Stomach smooth muscle (tissue), 2 donors: Measurements from ENCODE around the gene CHAC1.

Experiments used
- H3K27ac ChIP-seq: one replicate; pipeline ENCODE4 v1.7.0; 2013; ENCODE audit warnings: mild to moderate bottlenecking, low read length, inconsistent platforms
- H3K27me3 ChIP-seq, 2 donors: one replicate each; pipeline ENCODE4 v1.7.0; 2013; ENCODE audit warnings: low read length in 2 of 2; ENCODE audit not compliant: insufficient read depth in 2 of 2, control insufficient read depth in 1 of 2
- H3K36me3 ChIP-seq, 2 donors: one replicate each; pipeline ENCODE4 v1.7.0; 2013; ENCODE audit warnings: low read length in 2 of 2; ENCODE audit not compliant: control insufficient read depth in 2 of 2, insufficient read depth in 2 of 2
- H3K4me1 ChIP-seq: one replicate; pipeline ENCODE4 v1.7.0; 2013; ENCODE audit warnings: low read length; ENCODE audit not compliant: control insufficient read depth, insufficient read depth
- H3K4me3 ChIP-seq, 2 donors: one replicate each; pipeline ENCODE4 v1.7.0; 2013; ENCODE audit warnings: low read length in 2 of 2
- H3K9ac ChIP-seq, 2 donors: one replicate each; pipeline ENCODE4 v1.7.0; 2013; ENCODE audit warnings: low read length in 2 of 2, mild to moderate bottlenecking in 1 of 2
- H3K9me3 ChIP-seq, 2 donors: one replicate each; pipeline ENCODE4 v1.7.0; 2013; ENCODE audit warnings: low read length in 2 of 2; ENCODE audit not compliant: control insufficient read depth in 2 of 2
- donor health status: healthy.
- donor health status: Pancreatic carcinoma.

Gene CHAC1

DNA sequence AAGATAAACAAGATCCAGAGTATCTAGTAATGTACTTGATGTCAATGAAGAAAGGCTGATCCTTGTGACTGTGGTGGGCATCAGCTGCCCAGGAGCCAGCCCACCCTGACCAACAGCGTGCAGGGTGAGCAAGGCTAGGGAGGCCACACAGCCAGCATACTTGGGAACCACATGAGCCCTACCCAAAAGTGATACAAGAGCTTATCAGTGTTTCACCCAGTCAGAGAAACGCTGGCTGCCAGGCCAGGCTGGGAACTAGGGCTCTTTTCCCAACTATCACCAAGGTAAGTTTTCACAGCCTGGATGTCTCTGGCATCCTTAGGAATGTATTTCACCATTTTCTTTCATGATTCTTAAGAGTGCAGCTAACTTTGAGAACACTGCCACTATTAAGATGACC is 24.9 kb downstream of the CHAC1 start:
- Histone ChIP-seq H3K36me3 (peaks cover 47 to 50% of the 10 kb centered on the region in 2 donors), H3K9ac (no peak overlapping the region), H3K4me1 (peaks cover 5% of the 10 kb centered on the region), H3K27ac (no peak overlapping the region), H3K27me3 (no peaks in the 10 kb centered on the region), H3K4me3 (no peak overlapping the region), H3K9me3 (no peaks in the 10 kb centered on the region)

DNA sequence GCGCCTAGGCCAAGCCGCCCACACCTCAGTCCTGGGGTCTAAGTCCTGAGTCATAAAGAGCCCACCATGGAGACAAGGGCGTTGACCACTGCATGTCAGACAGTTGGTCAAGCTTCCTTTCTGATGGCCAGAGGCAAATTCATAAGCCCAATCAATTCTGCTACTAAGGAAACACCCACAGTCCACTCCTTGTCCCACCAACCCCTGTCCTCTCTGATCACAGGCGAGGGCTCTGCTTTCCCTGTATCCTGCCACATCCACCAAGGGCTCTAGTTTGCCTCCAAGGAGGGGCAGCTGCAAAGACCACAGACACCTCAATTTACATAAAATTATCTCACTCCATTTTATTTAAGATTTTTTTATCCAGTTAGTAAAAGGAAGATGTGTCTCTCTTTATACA is 25.3 kb downstream of the CHAC1 start:
- no peak overlapping the region for H3K9ac ChIP-seq
- peaks cover 50 to 54% of the 10 kb centered on the region in 2 donors for H3K36me3 ChIP-seq
- H3K4me3 ChIP-seq = no peak overlapping the region
- H3K27ac ChIP-seq = no peak overlapping the region
- no peaks in the 10 kb centered on the region for H3K27me3 ChIP-seq
- no peaks in the 10 kb centered on the region for H3K9me3 ChIP-seq
- H3K4me1 ChIP-seq = peaks cover 5% of the 10 kb centered on the region

DNA sequence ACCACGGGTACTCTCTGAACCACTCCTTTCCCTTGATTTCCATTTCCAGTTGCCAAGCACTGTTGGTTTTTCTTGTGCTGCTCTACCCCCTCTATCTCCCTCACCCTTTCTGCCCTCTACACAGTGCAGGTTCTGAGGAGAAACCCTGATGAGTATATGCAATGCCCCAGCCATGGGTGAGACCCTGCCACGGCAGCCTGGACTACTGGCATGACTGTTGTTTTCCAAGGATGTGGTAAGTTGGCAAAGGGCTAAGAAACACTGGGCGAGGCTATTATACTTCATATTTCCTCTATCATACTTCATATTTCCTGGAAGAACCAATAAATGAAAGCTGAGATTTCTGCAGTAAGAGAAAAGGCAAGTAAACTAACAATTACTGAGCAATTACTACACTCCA is 27.9 kb downstream of the CHAC1 start:
- no peak overlapping the region for H3K9ac ChIP-seq
- H3K9me3 ChIP-seq = no peaks in the 10 kb centered on the region
- H3K27me3 ChIP-seq = no peaks in the 10 kb centered on the region
- H3K36me3 ChIP-seq = peaks cover 69 to 75% of the 10 kb centered on the region in 2 donors
- no peak overlapping the region for H3K4me3 ChIP-seq
- no peak overlapping the region for H3K27ac ChIP-seq
- no peaks in the 10 kb centered on the region for H3K4me1 ChIP-seq

DNA sequence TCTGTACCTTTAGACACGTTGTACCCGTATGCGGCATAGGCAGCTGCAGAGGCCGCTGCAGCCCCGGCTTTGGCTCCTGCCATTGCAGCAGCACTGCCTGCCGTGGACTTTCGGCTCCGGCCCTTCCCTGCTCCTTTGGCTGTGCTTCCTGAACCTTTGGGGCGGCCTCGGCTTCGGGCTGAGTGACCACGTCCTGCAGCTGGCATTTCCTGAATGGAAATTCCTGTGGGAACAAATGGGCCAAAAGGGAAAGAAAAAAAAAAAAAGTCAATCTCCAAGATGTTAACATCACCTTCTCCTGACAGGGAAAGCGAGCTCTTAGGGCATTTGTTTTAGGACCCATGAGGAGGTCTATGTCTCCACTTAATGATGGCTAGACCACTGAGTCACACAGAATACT is 29.6 kb downstream of the CHAC1 start:
- Histone ChIP-seq H3K9ac (no peak overlapping the region), H3K4me3 (no peak overlapping the region), H3K4me1 (no peaks in the 10 kb centered on the region), H3K27ac (no peak overlapping the region), H3K27me3 (no peaks in the 10 kb centered on the region), H3K9me3 (no peaks in the 10 kb centered on the region), H3K36me3 (peaks cover 72 to 79% of the 10 kb centered on the region in 2 donors)

DNA sequence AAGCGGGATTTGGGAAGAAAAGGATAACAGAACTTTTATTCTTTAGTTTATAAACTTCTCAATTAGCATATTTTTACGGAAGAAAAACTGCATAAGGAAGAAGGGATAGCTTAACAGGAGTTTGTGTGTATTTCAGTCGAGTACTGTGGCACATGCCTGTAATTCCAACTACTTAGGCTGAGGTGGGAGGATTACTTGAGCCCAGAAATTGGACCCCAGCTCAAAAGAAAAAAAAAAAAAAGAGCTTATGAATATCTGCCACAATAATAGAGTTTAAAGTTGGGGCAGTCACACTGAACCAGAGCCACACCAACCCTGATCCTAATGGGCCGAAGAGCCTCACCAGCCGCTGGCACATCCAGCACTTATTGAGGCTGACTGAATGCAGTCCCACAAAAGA is 31.1 kb downstream of the CHAC1 start:
- Histone ChIP-seq H3K4me1 (no peaks in the 10 kb centered on the region), H3K4me3 (no peak overlapping the region), H3K27me3 (no peaks in the 10 kb centered on the region), H3K9me3 (no peaks in the 10 kb centered on the region), H3K27ac (no peak overlapping the region), H3K9ac (no peak overlapping the region), H3K36me3 (peaks cover 68 to 73% of the 10 kb centered on the region in 2 donors)

DNA sequence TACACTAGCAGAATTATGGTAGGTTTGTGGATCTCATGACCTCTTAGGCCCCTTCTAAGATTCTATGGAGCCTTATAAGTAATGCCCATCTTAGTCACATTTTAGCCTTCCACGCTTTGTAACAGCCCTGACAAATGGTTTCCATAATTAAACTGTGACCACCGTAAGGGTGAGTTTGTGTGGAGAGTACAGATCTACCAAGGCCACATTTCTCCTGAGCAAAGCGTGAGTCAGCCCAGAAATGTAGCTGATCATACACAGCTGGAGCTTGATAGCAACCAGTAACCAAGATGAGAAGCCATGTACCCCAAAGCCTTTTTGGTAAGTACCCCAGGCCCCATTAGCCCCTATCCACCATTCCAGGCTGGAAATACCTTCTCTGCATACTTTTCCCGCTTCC is 31.7 kb downstream of the CHAC1 start:
- Histone ChIP-seq H3K27ac (no peak overlapping the region), H3K36me3 (peaks cover 62 to 68% of the 10 kb centered on the region in 2 donors), H3K9me3 (no peaks in the 10 kb centered on the region), H3K9ac (no peak overlapping the region), H3K4me3 (no peak overlapping the region), H3K4me1 (no peaks in the 10 kb centered on the region), H3K27me3 (no peaks in the 10 kb centered on the region)

DNA sequence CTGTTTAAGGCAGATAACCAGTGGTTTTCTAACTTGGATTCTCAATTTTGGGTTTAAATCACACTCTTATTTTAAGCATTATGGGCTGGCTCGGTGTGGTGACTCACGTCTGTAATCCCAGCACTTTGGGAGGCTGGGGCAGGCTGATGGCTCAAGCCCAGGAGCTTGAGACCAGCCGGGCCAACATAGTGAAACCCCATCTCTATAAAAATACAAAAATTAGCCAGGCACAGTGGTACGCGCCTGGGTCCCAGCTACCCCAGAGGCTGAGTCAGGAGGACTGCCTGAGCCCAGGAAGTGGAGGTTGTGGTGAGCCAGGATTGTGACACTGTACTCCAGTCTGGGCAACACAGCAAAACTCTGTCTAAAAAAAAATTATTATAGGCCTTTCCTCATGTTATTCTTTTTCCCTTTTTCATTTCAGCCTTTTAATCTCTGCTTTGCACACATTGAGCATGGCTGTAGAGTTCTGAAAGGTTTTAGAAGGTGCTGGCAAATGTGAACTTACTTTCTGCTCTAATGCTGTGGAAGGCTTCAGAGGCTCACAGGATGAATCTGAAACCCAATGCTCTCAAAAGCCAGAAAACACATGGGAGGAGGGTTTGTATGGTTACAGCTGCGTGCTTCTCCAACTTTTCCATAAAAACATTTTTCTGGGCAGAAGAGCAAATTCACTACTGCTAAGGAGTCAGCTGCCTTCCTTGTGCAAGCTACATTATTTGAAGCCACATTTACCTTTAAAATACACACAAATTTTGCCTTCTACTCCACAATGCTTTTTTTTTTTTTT is 32.5 kb downstream of the CHAC1 start:
- peaks cover 60 to 61% of the 10 kb centered on the region in 2 donors for H3K36me3 ChIP-seq
- no peaks in the 10 kb centered on the region for H3K27me3 ChIP-seq

DNA sequence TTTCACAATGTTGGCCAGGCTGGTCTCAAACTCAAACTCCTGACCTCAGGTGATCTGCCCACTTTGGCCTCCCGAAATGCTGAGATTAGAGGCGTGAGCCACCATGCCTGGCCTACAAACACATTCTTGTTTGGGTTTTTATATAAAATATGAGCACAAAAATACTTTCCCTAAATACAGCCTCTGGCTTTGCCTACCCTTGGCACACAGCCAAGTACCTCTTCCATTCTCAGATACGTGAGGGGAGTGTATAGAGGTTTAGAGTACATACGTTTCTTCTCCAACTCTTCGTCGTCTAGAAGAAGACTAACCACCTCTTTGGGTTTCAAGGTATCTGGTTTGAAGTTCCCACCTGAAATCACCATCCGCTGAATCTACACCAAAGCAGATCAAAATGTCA is 33.5 kb downstream of the CHAC1 start:
- peaks cover 49 to 53% of the 10 kb centered on the region in 2 donors for H3K36me3 ChIP-seq
- no peak overlapping the region for H3K4me3 ChIP-seq
- H3K27me3 ChIP-seq = no peaks in the 10 kb centered on the region
- no peak overlapping the region for H3K9ac ChIP-seq
- H3K4me1 ChIP-seq = peaks cover under 1% of the 10 kb centered on the region
- no peaks in the 10 kb centered on the region for H3K9me3 ChIP-seq
- H3K27ac ChIP-seq = no peak overlapping the region

More for the DNA sequence above, 32.5 kb downstream of the CHAC1 start:
- Histone ChIP-seq H3K4me3 (no peak overlapping the region), H3K27ac (no peak overlapping the region), H3K9me3 (no peaks in the 10 kb centered on the region), H3K4me1 (no peaks in the 10 kb centered on the region), H3K9ac (no peak overlapping the region)

DNA sequence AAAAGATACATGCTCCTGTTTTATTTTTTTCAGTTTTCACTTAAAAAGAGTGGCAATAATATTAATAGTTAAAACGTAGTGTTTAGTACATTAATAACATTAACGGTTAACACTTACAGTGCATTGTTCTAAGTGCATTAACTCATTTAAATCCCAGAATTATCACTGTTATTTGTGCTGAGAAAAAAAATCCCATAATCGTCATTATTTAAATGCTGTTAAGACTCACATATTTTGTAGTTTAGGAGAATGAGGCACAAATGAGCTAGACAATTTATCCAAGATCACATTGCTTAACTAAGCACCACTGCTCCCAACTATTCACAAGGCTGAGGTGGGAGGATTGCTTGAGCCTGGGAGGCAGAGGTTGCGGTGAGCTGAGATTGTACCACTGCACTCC is 34.9 kb downstream of the CHAC1 start:
- Histone ChIP-seq H3K9me3 (no peaks in the 10 kb centered on the region), H3K27me3 (no peaks in the 10 kb centered on the region), H3K4me1 (peaks cover 10% of the 10 kb centered on the region), H3K36me3 (peaks cover 38 to 39% of the 10 kb centered on the region in 2 donors), H3K4me3 (no peak overlapping the region), H3K9ac (no peak overlapping the region), H3K27ac (no peak overlapping the region)

DNA sequence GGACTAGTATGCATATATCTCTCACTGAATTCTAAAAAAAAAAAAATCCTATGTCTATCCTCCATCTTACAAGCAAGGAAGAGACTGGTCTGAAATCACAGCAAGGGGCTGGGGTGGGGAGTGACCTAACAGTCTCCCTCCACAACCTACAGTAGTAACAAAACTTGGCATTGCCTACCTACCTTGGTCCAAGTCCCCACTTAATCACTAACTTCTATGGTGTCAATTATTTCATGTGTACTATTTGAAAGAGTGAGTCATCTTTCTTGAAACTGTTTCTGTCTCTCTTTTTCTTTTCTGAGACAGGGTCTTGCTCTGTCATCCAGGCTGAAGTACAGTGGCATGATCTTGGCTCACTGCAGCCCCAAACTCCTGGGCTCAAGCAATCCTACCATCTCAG is 36.8 kb downstream of the CHAC1 start:
- Histone ChIP-seq H3K4me1 (peaks cover 10% of the 10 kb centered on the region), H3K9me3 (no peaks in the 10 kb centered on the region), H3K4me3 (no peak overlapping the region), H3K9ac (no peak overlapping the region), H3K36me3 (peaks cover 25 to 27% of the 10 kb centered on the region in 2 donors), H3K27ac (no peak overlapping the region), H3K27me3 (no peaks in the 10 kb centered on the region)

DNA sequence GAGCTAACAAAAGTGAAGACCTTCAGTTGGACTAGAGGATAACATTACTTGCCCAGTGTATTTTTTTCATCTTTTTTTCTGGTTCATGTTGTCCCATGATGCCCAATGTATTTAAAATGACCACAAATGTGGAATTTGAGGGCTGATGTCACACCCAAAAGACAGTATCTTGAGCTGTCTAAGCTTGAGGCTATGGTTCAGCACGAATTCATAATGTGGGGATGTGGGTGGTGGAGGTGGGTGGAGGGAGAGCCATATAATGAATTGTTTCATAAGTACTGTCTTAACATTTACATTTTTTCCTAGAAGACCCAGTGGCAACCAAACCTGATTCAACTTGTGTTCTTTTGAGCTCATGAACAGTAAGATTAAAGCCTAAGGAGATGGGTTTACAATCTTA is 37.5 kb downstream of the CHAC1 start:
- H3K36me3 ChIP-seq = peaks cover 26% of the 10 kb centered on the region in 2 donors
- no peaks in the 10 kb centered on the region for H3K9me3 ChIP-seq
- H3K9ac ChIP-seq = no peak overlapping the region

More for the DNA sequence above, 37.5 kb downstream of the CHAC1 start:
- Histone ChIP-seq H3K4me3 (no peak overlapping the region), H3K27me3 (no peaks in the 10 kb centered on the region), H3K4me1 (peaks cover 10% of the 10 kb centered on the region), H3K27ac (no peak overlapping the region)
